WTC11 (cell line): Measurements from ENCODE around the gene ANXA6. TPM values are rescaled to one million over a fixed set of nuclear protein-coding genes. Genes with fewer than 3 reads are reported as not detected.

Experiments used
- ATAC-seq: fragments of 200-7000 bp; cut with Tn5 transposase; 2 replicates; pipeline ENCODE4 v1.10.0; 2021; ENCODE audit warnings: mild to moderate bottlenecking, moderate library complexity
- CTCF ChIA-PET: fragments of 300-600 bp; sonication (Branson Sonifier 250); formaldehyde crosslinking; loops from one replicate; lab custom pipeline; 2021; ENCODE audit warnings: antibody characterized with exemption; lab: Charles Lee
- POLR2A ChIA-PET: fragments of 350-600 bp; sonication (Branson Sonifier 250); formaldehyde crosslinking; loops from one replicate; lab custom pipeline; 2021; ENCODE audit warnings: antibody characterized with exemption; lab: Charles Lee
- DNase-seq: peaks from one replicate; pipeline ENCODE4 v3.0.0; 2021; ENCODE audit warnings: low spot score
- H3K27ac Mint-ChIP-seq: 2 replicates; pipeline ENCODE4 v1.8.0; 2021; ENCODE audit warnings: mixed read lengths
- H3K27me3 Mint-ChIP-seq: 2 replicates; pipeline ENCODE4 v1.8.0; 2021; ENCODE audit warnings: low read depth, mild to moderate bottlenecking, moderate library complexity, mixed read lengths
- H3K36me3 Mint-ChIP-seq: 2 replicates; pipeline ENCODE4 v1.8.0; 2021; ENCODE audit warnings: mixed read lengths
- H3K4me1 Mint-ChIP-seq: 2 replicates; pipeline ENCODE4 v1.8.0; 2022; ENCODE audit warnings: mixed read lengths
- H3K4me3 Mint-ChIP-seq: 2 replicates; pipeline ENCODE4 v1.8.0; 2021; ENCODE audit warnings: mild to moderate bottlenecking, moderate library complexity, mixed read lengths
- H3K9me3 Mint-ChIP-seq: 2 replicates; pipeline ENCODE4 v1.8.0; 2021; ENCODE audit warnings: mixed read lengths
- AR ChIP-seq: fragments of 250-450 bp; sonication (Bioruptor Pico); IDR thresholded peaks from 2 replicates; pipeline ENCODE4 v1.9.0; 2021; ENCODE audit warnings: mild to moderate bottlenecking
- CREB1 ChIP-seq: sonication (generic); formaldehyde crosslinking; IDR thresholded peaks from 2 replicates; pipeline ENCODE4 v1.8.0; 2023; ENCODE audit warnings: mild to moderate bottlenecking, missing genetic modification reagents
- CREM ChIP-seq: sonication (generic); formaldehyde crosslinking; IDR thresholded peaks from 2 replicates; pipeline ENCODE4 v1.8.1; 2022; ENCODE audit warnings: mild to moderate bottlenecking, missing genetic modification reagents, moderate library complexity
- EMX1 ChIP-seq: fragments of 250-450 bp; sonication (Bioruptor Pico); IDR thresholded peaks from 2 replicates; pipeline ENCODE4 v1.8.0; 2021; ENCODE audit warnings: mild to moderate bottlenecking
- ESRRA ChIP-seq: sonication (generic); formaldehyde crosslinking; IDR thresholded peaks from 2 replicates; pipeline ENCODE4 v1.8.1; 2022; ENCODE audit warnings: mild to moderate bottlenecking, missing genetic modification reagents, borderline replicate concordance
- ETV6 ChIP-seq: sonication (generic); formaldehyde crosslinking; IDR thresholded peaks from 2 replicates; pipeline ENCODE4 v1.8.1; 2022; ENCODE audit warnings: mild to moderate bottlenecking, missing genetic modification reagents
- HMGA2 ChIP-seq: fragments of 250-450 bp; sonication (Bioruptor Pico); IDR thresholded peaks from 2 replicates; pipeline ENCODE4 v1.4.0; 2021; ENCODE audit warnings: mild to moderate bottlenecking, moderate library complexity
- MAX ChIP-seq: sonication (generic); formaldehyde crosslinking; IDR thresholded peaks from 2 replicates; pipeline ENCODE4 v1.8.0; 2022; ENCODE audit warnings: mild to moderate bottlenecking, missing genetic modification reagents
- NFE2L1 ChIP-seq: sonication (generic); formaldehyde crosslinking; IDR thresholded peaks from 2 replicates; pipeline ENCODE4 v1.8.1; 2023; ENCODE audit warnings: missing genetic modification reagents
- RORB ChIP-seq: fragments of 250-450 bp; sonication (Bioruptor Pico); IDR thresholded peaks from 2 replicates; pipeline ENCODE4 v1.9.0; 2021; ENCODE audit warnings: mild to moderate bottlenecking
- STAT6 ChIP-seq: sonication (generic); formaldehyde crosslinking; conservative IDR thresholded peaks from 2 replicates; pipeline ENCODE4 v1.8.1; 2023; ENCODE audit warnings: mild to moderate bottlenecking, low read depth, missing genetic modification reagents, moderate library complexity
- total RNA-seq: library from RNA; stranded (reverse); gene quantifications from 3 replicates; pipeline ENCODE4 v1.2.3, GENCODE V29; 2021
- TF ChIP-seq, protein P1 (sequence below): sonication (generic); formaldehyde crosslinking; IDR thresholded peaks from 2 replicates; pipeline ENCODE4 v1.8.1; 2022; ENCODE audit warnings: mild to moderate bottlenecking, missing genetic modification reagents, moderate library complexity, borderline replicate concordance
- TF ChIP-seq, protein P2 (sequence below): fragments of 200-600 bp; IDR thresholded peaks from 2 replicates; pipeline ENCODE4 v1.8.0; 2022; ENCODE audit warnings: antibody characterized with exemption
- TF ChIP-seq, protein P3 (sequence below): sonication (generic); formaldehyde crosslinking; IDR thresholded peaks from 2 replicates; pipeline ENCODE4 v1.8.0; 2023; ENCODE audit warnings: missing genetic modification reagents
- TF ChIP-seq, protein P4 (sequence below): sonication (generic); formaldehyde crosslinking; IDR thresholded peaks from 2 replicates; pipeline ENCODE4 v1.8.1; 2022; ENCODE audit warnings: mild to moderate bottlenecking, moderate library complexity, missing genetic modification reagents

The ANXA6 gene
- total RNA-seq, 1 experiment from 2014 or later, result 92.8 TPM

GRCh38 chr5:151093476-151093889 is 64.1 kb downstream of the ANXA6 start:
- peaks cover 29% of the 10 kb centered on the region for H3K4me1 Mint-ChIP-seq
- no peak overlapping the region for H3K27ac Mint-ChIP-seq
- ChIA-PET CTCF (interaction anchor here (1.0 to 1.9 kb wide), 5 partner anchors 11 to 64 kb away, joined by 3 to 10 read pairs (median 4); partner anchors contain the start of gene ANXA6), POLR2A (no interaction called here)
- no peak for TF ChIP-seq ETV6
- no peak for TF ChIP-seq ESRRA (CRISPR knock-in tag)
- no peak for TF ChIP-seq CREM
- TF ChIP-seq EMX1 (CRISPR knock-in tag), result no peak
- TF ChIP-seq AR, result no peak
- no peak for TF ChIP-seq RORB
- TF ChIP-seq HMGA2 (CRISPR knock-in tag), result no peak
- TF ChIP-seq, protein P1, sequence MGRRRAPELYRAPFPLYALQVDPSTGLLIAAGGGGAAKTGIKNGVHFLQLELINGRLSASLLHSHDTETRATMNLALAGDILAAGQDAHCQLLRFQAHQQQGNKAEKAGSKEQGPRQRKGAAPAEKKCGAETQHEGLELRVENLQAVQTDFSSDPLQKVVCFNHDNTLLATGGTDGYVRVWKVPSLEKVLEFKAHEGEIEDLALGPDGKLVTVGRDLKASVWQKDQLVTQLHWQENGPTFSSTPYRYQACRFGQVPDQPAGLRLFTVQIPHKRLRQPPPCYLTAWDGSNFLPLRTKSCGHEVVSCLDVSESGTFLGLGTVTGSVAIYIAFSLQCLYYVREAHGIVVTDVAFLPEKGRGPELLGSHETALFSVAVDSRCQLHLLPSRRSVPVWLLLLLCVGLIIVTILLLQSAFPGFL (CRISPR knock-in tag), result no peak
- TF ChIP-seq, protein P2, sequence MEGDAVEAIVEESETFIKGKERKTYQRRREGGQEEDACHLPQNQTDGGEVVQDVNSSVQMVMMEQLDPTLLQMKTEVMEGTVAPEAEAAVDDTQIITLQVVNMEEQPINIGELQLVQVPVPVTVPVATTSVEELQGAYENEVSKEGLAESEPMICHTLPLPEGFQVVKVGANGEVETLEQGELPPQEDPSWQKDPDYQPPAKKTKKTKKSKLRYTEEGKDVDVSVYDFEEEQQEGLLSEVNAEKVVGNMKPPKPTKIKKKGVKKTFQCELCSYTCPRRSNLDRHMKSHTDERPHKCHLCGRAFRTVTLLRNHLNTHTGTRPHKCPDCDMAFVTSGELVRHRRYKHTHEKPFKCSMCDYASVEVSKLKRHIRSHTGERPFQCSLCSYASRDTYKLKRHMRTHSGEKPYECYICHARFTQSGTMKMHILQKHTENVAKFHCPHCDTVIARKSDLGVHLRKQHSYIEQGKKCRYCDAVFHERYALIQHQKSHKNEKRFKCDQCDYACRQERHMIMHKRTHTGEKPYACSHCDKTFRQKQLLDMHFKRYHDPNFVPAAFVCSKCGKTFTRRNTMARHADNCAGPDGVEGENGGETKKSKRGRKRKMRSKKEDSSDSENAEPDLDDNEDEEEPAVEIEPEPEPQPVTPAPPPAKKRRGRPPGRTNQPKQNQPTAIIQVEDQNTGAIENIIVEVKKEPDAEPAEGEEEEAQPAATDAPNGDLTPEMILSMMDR, result no peak
- TF ChIP-seq NFE2L1, result no peak
- TF ChIP-seq, protein P3, sequence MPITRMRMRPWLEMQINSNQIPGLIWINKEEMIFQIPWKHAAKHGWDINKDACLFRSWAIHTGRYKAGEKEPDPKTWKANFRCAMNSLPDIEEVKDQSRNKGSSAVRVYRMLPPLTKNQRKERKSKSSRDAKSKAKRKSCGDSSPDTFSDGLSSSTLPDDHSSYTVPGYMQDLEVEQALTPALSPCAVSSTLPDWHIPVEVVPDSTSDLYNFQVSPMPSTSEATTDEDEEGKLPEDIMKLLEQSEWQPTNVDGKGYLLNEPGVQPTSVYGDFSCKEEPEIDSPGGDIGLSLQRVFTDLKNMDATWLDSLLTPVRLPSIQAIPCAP (CRISPR knock-in tag), result no peak
- TF ChIP-seq STAT6, result no peak
- no peak for TF ChIP-seq MAX
- no peak for TF ChIP-seq CREB1 (CRISPR knock-in tag)
- no peak; the same call in 1 of the 2 replicates for ATAC-seq
- no peak overlapping the region for H3K4me3 Mint-ChIP-seq
- H3K27me3 Mint-ChIP-seq, result no peaks in the 10 kb centered on the region
- no peaks in the 10 kb centered on the region for H3K9me3 Mint-ChIP-seq
- H3K36me3 Mint-ChIP-seq, result no peaks in the 10 kb centered on the region
- no peak for DNase-seq

DNA sequence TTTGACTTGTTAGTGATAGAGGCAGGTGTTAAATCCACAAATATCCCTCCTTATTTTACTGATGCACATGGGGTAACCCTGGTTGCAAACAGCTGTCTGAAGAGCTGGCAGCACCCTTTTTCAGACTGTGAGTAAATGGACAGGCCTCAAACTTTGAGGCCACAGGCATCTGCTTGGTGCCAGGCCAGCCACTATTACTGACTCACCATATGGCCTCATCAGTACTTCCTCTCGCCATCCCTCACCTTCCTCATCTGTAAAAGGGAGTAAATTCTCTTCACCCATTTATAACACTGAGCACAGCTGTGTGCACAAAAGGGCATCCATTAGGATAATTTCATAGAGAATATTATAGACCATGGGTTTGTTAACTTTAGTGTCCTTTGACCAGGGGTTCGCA is 64.8 kb downstream of the ANXA6 start:
- peaks cover 29% of the 10 kb centered on the region for H3K4me1 Mint-ChIP-seq
- CTCF ChIA-PET, result interaction anchor here (1.0 to 2.1 kb wide), 6 partner anchors 11 to 64 kb away, joined by 3 to 10 read pairs (median 5); partner anchors contain the start of gene ANXA6
- ATAC-seq, result no peak

More for the DNA sequence above, 64.8 kb downstream of the ANXA6 start:
- H3K9me3 Mint-ChIP-seq, result no peaks in the 10 kb centered on the region
- no peak overlapping the region for H3K4me3 Mint-ChIP-seq
- TF ChIP-seq, protein P4, sequence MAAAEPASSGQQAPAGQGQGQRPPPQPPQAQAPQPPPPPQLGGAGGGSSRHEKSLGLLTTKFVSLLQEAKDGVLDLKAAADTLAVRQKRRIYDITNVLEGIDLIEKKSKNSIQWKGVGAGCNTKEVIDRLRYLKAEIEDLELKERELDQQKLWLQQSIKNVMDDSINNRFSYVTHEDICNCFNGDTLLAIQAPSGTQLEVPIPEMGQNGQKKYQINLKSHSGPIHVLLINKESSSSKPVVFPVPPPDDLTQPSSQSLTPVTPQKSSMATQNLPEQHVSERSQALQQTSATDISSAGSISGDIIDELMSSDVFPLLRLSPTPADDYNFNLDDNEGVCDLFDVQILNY (CRISPR knock-in tag), result no peak
- no peaks in the 10 kb centered on the region for H3K27me3 Mint-ChIP-seq
- no peaks in the 10 kb centered on the region for H3K36me3 Mint-ChIP-seq
- H3K27ac Mint-ChIP-seq, result no peak overlapping the region
- DNase-seq, result no peak
- POLR2A ChIA-PET, result no interaction called here
